GM12874 (cell line): ENCODE data around the gene DAP3.

Experiments
- CTCF ChIP-seq: IDR thresholded peaks from 2 replicates; pipeline ENCODE4 v1.5.1; 2011; ENCODE audit warnings: low read depth, mild to moderate bottlenecking, control low read depth, low read length, moderate library complexity; ENCODE audit not compliant: insufficient read depth

Gene DAP3

GRCh38 chr1:155673003-155673402 is 15.9 kb upstream of the DAP3 start:
- no peak for TF ChIP-seq CTCF

- no peak for TF ChIP-seq CTCF
Measured at GRCh38 chr1:155678027-155678426, 10.9 kb upstream of the DAP3 start.

GRCh38 chr1:155680531-155680930 is 8.4 kb upstream of the DAP3 start:
- no peak for TF ChIP-seq CTCF

- no peak for TF ChIP-seq CTCF
Measured at GRCh38 chr1:155681776-155682175, 7.1 kb upstream of the DAP3 start.

- no peak for TF ChIP-seq CTCF
Measured at GRCh38 chr1:155688324-155689080, 389 bp upstream of the DAP3 start, which contains the start of gene YY1AP1. Gene YY1AP1, minus strand, starts transcription at chr1:155688774. Its CDS starts 8,338 bp downstream, at chr1:155680436.

- no peak for TF ChIP-seq CTCF
Measured at GRCh38 chr1:155691992-155692528, 3.2 kb downstream of the DAP3 start.

- TF ChIP-seq CTCF = no peak
Measured at GRCh38 chr1:155694167-155694566, 5.3 kb downstream of the DAP3 start.
